ENCODE data around the gene BIN2. TPM values are rescaled to one million over a fixed set of nuclear protein-coding genes. Genes with fewer than 3 reads are reported as not detected.

The BIN2 gene
- total RNA-seq, 1 donor from 2014 or later, result 181 TPM

Other genes with a start within 250 kb of the BIN2 start
- 21.8 and 23.1 TPM in 2 replicates for gene CSRNP2, start 240.6 kb downstream of the BIN2 start, total RNA-seq
- gene TFCP2, start 151.0 kb downstream of the BIN2 start, total RNA-seq, result 40.2 and 45.1 TPM in 2 replicates
- 5.7 and 7.2 TPM in 2 replicates for gene POU6F1, start 106.1 kb downstream of the BIN2 start, total RNA-seq
- gene DAZAP2, start 85.3 kb downstream of the BIN2 start, total RNA-seq, result 241 and 251 TPM in 2 replicates
- 0.98 and 2.4 TPM in 2 replicates for gene SMAGP, start 53.8 kb downstream of the BIN2 start, total RNA-seq
- 0.22 TPM in 1 of 2 replicates, not detected in the other for gene CELA1, start 22.5 kb upstream of the BIN2 start, total RNA-seq
- gene GALNT6, start 67.2 kb upstream of the BIN2 start, total RNA-seq, result 14.9 and 17.7 TPM in 2 replicates
- gene SLC4A8, start 100.7 kb upstream of the BIN2 start, total RNA-seq, result 6.8 and 9.4 TPM in 2 replicates

All from T-helper 1 cell treated with Interleukin-12 subunit alpha and Interleukin-12 subunit beta and Interleukin-4 antibody, amounts not matched to agents 30 ng/mL and 1 ng/mL, for 36 hours (primary cell).